Fibroblast of upper back skin (primary cell): ENCODE measurements around the gene GUCY1A1.
A peak's percentile ranks its signal among the peaks of the same experiment; 100 is the strongest.
"Not testable (repeated sequence)": the region's sequence is repeated elsewhere in the genome, so short reads cannot be mapped to it uniquely, and the experiment has no call there.

Source experiments
- DNase-seq: peaks from one replicate; pipeline ENCODE4 v3.0.0-alpha.2; 2013

Gene GUCY1A1, protein sequence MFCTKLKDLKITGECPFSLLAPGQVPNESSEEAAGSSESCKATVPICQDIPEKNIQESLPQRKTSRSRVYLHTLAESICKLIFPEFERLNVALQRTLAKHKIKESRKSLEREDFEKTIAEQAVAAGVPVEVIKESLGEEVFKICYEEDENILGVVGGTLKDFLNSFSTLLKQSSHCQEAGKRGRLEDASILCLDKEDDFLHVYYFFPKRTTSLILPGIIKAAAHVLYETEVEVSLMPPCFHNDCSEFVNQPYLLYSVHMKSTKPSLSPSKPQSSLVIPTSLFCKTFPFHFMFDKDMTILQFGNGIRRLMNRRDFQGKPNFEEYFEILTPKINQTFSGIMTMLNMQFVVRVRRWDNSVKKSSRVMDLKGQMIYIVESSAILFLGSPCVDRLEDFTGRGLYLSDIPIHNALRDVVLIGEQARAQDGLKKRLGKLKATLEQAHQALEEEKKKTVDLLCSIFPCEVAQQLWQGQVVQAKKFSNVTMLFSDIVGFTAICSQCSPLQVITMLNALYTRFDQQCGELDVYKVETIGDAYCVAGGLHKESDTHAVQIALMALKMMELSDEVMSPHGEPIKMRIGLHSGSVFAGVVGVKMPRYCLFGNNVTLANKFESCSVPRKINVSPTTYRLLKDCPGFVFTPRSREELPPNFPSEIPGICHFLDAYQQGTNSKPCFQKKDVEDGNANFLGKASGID

GRCh38 chr4:155666344-155667221, at the start of gene GUCY1A1:
TSS of gene GUCY1A1 (plus strand) at chr4:155666848. CDS start at chr4:155696868, 30,020 bp downstream.
- DNase-seq = peak; percentile 4

GRCh38 chr4:155617296-155617695, 49.4 kb upstream of the GUCY1A1 start:
- peak; percentile 66 for DNase-seq

GRCh38 chr4:155618183-155618838, 48.3 kb upstream of the GUCY1A1 start:
- DNase-seq = peak; percentile 9

- DNase-seq = peak; percentile 23
Observed at GRCh38 chr4:155620637-155621036, 46.0 kb upstream of the GUCY1A1 start.

DNA sequence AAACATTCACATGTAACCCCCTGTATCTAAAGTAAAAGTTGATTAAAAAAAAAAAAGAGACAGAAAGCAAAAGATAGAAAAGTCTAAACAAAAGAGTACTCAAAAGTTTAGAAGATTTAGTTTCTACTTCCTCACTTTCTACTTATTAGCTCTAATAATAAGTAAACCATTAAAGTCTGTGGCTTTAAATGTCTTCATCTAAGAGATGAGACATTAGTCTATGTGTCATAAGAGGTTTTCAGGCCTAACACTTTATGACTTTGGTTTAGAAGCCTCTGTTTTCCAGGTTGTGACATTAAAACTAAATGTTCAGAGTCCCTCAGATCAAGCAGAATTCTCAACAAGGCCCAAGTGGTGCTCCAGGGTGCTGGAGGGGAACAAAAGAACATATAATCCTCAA, 42.2 kb upstream of the GUCY1A1 start:
- no peak for DNase-seq

GRCh38 chr4:155626561-155626960, 40.1 kb upstream of the GUCY1A1 start:
- no peak for DNase-seq

DNA sequence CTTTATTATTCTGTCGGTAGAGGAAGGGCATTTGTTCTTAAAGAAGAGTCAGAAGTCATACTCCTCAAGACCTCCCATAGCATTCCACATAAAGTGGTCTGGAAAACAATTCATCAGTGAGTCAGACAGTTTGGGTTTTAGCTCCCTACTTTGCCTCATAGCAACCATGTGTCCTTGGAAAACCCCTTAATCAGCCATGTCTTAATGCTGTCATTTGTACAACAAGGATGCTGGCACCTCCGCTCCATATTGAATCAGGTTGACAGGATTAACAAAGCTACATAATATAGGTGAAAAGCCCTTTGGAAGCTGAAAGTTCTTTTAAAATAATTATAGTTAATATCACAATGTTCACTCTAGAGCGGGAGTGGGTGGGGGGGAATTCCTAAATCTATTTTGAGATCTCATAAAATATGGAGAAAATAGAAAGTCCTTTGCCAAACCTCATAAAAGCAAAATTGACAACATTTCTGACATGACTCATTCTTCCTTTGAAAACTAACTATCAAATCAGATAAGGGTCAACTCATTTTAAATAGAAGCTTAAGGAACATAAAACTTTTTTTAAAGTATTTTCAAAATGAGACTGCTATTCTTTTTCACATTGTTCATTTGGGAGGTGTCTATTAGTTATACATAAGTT, 37.3 kb upstream of the GUCY1A1 start:
- peak; percentile 70 for DNase-seq

DNA sequence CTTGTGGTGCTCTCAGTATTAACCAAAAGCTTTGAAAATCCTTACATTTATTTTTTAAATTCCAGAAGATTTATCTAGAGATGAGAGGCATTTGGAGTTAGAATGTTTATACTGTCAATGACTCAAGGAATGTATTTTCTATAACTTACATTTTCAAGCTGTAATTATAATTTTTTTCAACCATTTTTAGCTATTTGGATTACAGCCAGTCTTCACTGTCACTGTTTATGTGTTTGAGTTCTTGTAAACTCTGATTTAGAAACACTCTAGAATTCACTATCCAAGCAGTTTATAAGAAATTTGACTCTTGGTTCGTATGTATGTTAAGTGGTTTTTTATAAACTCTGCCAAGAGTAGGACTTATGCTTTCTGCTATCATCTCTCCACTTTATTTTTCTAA, 36.7 kb upstream of the GUCY1A1 start:
- peak; percentile 46 for DNase-seq

DNA sequence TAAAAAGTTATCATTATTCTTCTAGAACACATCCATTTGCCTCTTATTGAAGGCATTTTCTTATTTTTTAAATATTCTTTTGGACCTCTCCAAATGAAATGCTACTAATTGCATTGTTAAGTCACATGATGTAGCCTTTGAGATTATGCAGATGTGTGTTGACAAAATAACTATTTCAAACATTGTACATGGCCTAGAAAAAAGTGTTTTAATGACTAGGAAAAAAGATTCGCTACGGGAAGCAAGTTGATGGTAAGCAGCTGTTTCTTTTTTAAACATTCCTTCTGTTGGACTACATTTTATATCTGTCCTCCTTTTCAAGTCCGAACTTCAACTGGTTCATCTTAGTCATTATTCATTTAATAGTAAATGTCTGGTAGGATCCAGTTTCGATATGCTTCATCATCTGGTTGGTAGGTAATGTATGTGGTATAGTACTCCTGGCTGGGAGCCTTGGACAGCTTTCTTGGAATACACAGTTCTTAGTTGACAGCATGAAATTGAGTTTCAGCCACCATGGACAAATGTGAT, 34.3 kb upstream of the GUCY1A1 start:
- peak; percentile 46 for DNase-seq

DNA sequence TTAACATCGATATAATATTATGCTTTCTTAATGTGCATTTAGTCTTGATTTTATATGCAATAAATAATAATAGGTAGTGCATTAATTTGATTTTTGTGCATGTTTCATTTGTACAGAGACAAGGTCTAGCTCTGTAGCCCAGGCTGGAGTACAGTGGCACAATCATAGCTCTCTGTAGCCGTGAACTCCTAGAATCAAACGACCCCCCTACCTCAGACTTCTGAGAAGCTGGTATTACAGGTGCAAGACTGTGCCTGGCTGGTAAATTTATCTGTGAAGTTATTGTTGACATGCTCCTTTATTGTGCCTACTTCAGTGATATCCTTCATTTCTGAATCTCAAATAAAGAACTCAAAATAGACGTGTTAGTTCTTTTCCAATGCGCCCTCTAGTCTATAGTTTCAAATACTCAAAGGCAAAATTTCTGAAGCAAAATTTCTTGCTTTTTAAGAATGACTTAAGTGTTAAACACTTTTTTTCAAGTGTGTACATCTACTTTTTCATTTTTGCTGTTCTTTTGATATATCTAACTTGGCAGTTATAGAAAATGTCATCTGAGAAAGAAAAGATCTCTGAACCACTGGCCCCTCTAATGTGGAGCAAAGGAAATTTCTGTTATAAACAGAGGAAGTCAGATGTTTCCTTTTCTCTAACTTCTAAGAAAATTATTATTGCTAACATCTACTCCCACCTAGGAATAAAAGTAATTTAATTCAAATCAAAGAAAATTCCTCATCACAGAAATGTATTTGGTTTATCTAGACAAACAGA, 28.3 kb upstream of the GUCY1A1 start:
- DNase-seq = no peak

DNA sequence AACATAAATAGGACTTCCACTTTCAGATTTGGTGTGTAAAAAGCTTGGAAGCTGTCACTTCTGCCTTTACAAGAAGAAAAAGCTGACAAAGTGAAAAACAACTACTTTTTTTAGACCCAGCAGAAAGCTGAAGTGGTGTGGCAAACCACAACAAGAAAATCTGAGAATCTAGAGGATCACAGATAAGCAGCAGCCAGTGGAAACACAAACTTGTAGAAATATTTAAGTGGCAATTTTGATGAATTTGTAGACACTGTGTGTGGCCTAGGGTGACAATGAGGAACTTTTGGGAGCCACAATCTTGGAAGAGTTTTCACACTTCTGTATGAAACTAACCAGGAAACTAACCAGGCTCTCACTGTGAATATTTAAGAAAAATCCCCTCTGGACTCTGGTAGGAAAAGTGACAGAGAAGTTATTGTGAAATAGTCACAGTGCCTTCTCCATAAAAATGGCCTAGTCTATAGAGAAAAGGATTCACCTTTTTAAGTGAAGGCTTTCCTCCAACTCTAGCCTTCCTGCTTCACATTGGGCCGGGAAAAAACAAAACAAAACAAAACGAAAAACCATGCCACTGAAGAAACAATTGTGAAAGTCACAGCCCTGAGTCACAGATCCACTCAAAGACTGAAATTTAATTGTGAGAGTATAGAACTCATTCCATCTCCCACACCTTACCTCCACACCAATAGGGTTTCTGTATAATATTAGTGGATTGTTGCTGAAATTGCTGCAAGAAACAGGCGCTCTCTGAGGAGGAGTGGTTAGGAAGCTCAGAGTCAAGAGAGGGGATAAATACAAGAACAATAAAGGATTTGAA, 26.7 kb upstream of the GUCY1A1 start:
- DNase-seq = no peak

DNA sequence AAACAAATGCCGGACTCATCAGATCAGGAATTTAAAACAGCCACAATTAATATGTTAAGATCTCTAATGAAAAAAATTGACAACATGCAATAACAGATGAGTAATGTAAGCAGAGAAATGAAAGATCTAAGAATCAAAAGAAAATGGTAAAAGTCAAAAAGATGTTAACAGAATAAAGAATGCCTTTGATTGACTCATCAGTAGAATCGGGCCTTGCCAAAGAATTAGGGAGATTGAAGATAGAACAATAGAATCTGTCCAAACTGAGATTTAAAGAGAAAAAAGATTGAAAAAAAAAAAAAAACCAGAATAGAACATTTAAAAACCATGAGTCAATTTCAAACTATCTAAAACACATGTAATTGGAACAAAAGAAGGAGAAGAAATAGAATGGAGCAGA, 25.9 kb upstream of the GUCY1A1 start:
- DNase-seq = peak; percentile 58

DNA sequence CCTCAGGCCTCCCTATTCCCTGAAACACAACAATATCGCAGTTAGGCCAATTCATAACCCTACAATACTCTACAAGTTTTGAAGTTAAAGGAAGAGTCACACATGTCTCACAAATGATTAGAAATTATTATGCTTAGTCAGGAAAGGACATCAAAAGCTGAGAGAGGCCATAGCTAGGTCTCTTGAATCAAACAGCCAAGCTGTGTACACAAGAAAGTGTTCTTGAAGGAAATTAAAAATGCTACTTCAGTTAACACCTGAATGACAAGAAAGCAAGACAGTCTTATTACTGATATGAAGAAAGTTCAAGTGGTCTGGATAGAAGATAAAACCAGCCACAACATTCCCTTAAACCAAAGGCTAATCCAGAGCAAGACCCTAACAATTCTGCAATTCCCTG, 23.6 kb upstream of the GUCY1A1 start:
- DNase-seq = no peak

- no peak for DNase-seq
Observed at GRCh38 chr4:155646001-155646400, 20.6 kb upstream of the GUCY1A1 start.

DNA sequence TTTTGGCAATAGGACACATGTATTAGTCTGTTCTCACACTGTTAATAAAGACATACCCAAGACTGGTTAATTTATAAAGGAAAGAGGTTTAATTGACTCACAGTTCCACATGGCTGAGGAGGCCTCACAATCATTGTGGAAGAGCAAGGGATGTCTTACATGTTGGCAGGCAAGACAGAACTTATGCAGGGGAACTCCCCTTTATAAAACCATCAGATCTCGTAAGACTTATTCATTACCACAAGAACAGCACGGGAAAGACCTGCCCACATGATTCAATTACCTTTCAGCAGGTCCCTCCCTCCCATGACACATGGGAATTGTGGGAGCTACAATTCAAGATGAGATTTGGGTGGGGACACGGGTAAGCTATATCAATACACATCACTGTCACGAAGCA, 15.9 kb upstream of the GUCY1A1 start:
- not testable (repeated sequence) for DNase-seq

- no peak for DNase-seq
Observed at GRCh38 chr4:155653052-155653451, 13.6 kb upstream of the GUCY1A1 start.

GRCh38 chr4:155656025-155656424, 10.6 kb upstream of the GUCY1A1 start:
- DNase-seq = no peak

DNA sequence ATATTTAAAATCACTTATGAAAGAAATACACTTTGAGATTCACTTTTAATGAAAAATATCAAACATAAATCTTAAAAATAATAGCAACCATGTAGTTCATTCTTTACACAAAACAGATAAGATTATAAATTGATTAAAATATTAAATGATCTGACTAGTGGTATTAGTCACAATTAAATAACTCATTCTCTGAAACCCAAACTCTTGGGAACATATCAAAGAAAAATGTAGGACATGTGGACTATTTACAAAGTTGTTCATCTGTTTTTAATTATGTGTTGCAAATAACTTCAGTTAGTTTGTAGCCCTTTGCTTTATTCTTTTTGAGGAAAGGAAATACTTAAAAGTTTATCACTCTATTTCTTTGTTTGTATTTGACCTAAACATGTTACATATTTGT, 9.5 kb upstream of the GUCY1A1 start:
- DNase-seq = no peak

GRCh38 chr4:155657985-155658680, 8.5 kb upstream of the GUCY1A1 start:
- DNase-seq = no peak

DNA sequence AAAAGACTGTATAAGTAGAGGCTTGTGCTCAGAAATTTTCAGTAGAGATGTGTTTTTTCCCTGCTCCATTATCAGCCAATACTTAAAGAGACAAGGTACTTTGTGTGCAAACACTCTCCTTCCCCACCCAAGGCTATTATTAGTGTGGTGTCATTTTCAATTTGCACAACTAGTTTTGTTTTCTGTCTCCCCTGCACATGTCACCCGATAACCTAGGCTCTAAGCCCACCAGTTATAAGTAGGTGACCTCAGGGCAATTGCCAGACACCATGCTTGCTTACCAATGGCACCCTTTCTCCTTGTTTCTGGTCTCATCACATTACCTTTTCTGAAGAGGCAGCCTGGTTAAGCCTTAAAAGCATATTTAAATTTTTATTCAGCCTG, 8.0 kb upstream of the GUCY1A1 start:
- no peak for DNase-seq
